ENCODE results near the gene IGFLR1. TPM values are rescaled to one million over a fixed set of nuclear protein-coding genes. Genes with fewer than 3 reads are reported as not detected.
"Not testable (repeated sequence)": the region's sequence is repeated elsewhere in the genome, so short reads cannot be mapped to it uniquely, and the experiment has no call there.

Gene IGFLR1
- total RNA-seq, 1 experiment from 2014 or later: 4.2 TPM

GRCh38 chr19:35777086-35777841 is 35.0 kb upstream of the IGFLR1 start:
- no peak for DNase-seq (ENCODE audit: low read depth)

GRCh38 chr19:35776102-35776788 is 34.0 kb upstream of the IGFLR1 start:
- DNase-seq (ENCODE audit: low read depth): no peak

GRCh38 chr19:35775298-35776101 is 33.2 kb upstream of the IGFLR1 start, which contains the start of gene ARHGAP33:
Gene ARHGAP33, plus strand, starts transcription at chr19:35775564. Its CDS starts 95 bp downstream, at chr19:35775659.
- peak; percentile 96 for DNase-seq (ENCODE audit: low read depth)

GRCh38 chr19:35775046-35775297 is 32.7 kb upstream of the IGFLR1 start:
- DNase-seq (ENCODE audit: low read depth): no peak

GRCh38 chr19:35774274-35775045 is 32.2 kb upstream of the IGFLR1 start:
- no peak for DNase-seq (ENCODE audit: low read depth)

- peak; percentile 33 for DNase-seq (ENCODE audit: low read depth)
Observed at GRCh38 chr19:35773020-35773806, 31.0 kb upstream of the IGFLR1 start.

- DNase-seq (ENCODE audit: low read depth): not testable (repeated sequence)
Observed at GRCh38 chr19:35772362-35772761, 30.1 kb upstream of the IGFLR1 start.

- DNase-seq (ENCODE audit: low read depth): no peak
Observed at GRCh38 chr19:35768082-35768421, 25.8 kb upstream of the IGFLR1 start.

- no peak for DNase-seq (ENCODE audit: low read depth)
Observed at GRCh38 chr19:35767288-35768081, 25.2 kb upstream of the IGFLR1 start.

GRCh38 chr19:35766571-35767104 is 24.4 kb upstream of the IGFLR1 start:
- DNase-seq (ENCODE audit: low read depth): no peak

- no peak for DNase-seq (ENCODE audit: low read depth)
Observed at GRCh38 chr19:35764432-35765315, 22.4 kb upstream of the IGFLR1 start.

GRCh38 chr19:35760711-35761349 is 18.6 kb upstream of the IGFLR1 start:
- DNase-seq (ENCODE audit: low read depth): no peak

GRCh38 chr19:35759697-35760096 is 17.4 kb upstream of the IGFLR1 start:
- no peak for DNase-seq (ENCODE audit: low read depth)

GRCh38 chr19:35757749-35758608 is 15.7 kb upstream of the IGFLR1 start, which contains the start of gene PROSER3:
Gene PROSER3, plus strand, starts transcription at chr19:35758176. Its CDS starts 40 bp downstream, at chr19:35758216.
- DNase-seq (ENCODE audit: low read depth): peak; percentile 100

GRCh38 chr19:35757231-35757748 is 15.0 kb upstream of the IGFLR1 start:
- DNase-seq (ENCODE audit: low read depth): peak; percentile 88

- DNase-seq (ENCODE audit: low read depth): peak; percentile 37
Observed at GRCh38 chr19:35756377-35757230, 14.4 kb upstream of the IGFLR1 start, which contains the start of gene HSPB6. Gene HSPB6, minus strand, starts transcription at chr19:35757029. Its CDS starts 21 bp downstream, at chr19:35757008.

Data from RPMI7951 (cell line).